ENCODE data around the gene ST8SIA5. TPM values are rescaled to one million over a fixed set of nuclear protein-coding genes. Genes with fewer than 3 reads are reported as not detected.
A peak's percentile ranks its signal among the peaks of the same experiment; 100 is the strongest.

ST8SIA5 gene
- total RNA-seq, 1 experiment from 2014 or later = not detected

DNA sequence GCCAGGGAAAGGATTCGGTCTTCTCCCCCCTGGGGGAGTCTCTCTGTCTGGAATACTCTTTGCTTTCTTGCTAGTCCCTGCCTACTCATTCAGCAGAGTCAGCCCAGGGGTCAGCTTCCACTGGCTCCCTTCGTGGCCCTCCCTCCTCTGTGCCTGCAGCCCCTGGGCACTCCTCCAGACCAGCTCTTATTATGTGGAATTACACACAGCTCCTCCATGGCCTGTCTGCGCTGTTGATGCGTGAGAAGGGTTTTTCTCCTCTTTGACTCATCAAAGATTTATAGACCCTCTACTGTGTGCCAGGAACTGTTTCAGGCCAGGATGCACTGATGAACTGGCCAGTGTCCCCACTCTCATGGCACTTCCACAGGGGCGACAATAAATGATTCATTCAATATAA is 44.4 kb downstream of the ST8SIA5 start:
- DNase-seq (ENCODE audit: low read depth) = peak; percentile 62

- DNase-seq (ENCODE audit: low read depth) = no peak
These were observed 45.4 kb downstream of the ST8SIA5 start for GRCh38 chr18:46711444-46711863.

- DNase-seq (ENCODE audit: low read depth) = peak; percentile 44
These were observed 49.9 kb downstream of the ST8SIA5 start for GRCh38 chr18:46706968-46707367.

- no peak for DNase-seq (ENCODE audit: low read depth)
These were observed 51.3 kb downstream of the ST8SIA5 start for GRCh38 chr18:46705521-46705920.

- no peak for DNase-seq (ENCODE audit: low read depth)
These were observed 52.0 kb downstream of the ST8SIA5 start for GRCh38 chr18:46704816-46705215.

GRCh38 chr18:46704189-46704588 is 52.7 kb downstream of the ST8SIA5 start:
- no peak for DNase-seq (ENCODE audit: low read depth)

- no peak for DNase-seq (ENCODE audit: low read depth)
These were observed 54.4 kb downstream of the ST8SIA5 start for GRCh38 chr18:46702471-46702870.

GRCh38 chr18:46700066-46700824 is 56.6 kb downstream of the ST8SIA5 start:
- no peak for DNase-seq (ENCODE audit: low read depth)

GRCh38 chr18:46696702-46697101 is 60.2 kb downstream of the ST8SIA5 start:
- no peak for DNase-seq (ENCODE audit: low read depth)

- no peak for DNase-seq (ENCODE audit: low read depth)
These were observed 60.6 kb downstream of the ST8SIA5 start for GRCh38 chr18:46696268-46696667.

- DNase-seq (ENCODE audit: low read depth) = no peak
These were observed 62.9 kb downstream of the ST8SIA5 start for GRCh38 chr18:46693996-46694395.

GRCh38 chr18:46688853-46689525 is 67.9 kb downstream of the ST8SIA5 start:
- DNase-seq (ENCODE audit: low read depth) = no peak

DNA sequence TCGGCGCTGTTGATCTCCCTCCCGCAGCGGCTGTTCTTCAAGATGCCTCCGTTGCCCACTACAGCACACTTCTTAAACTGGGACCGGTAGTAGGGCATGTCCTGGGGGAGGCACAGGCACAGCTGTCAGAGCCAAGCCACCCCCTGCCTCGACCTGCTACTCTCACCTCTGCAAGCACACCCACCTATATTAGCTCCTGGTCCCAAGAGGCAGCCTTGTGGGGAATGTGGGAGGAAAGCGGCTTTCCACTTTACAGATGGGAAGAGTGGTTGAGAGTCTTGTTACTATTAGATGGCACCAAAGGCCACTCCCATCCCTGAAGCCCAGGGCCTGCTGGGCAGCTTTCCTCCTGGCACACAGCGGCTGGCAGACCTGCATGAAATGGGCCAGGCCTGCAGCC is 70.7 kb downstream of the ST8SIA5 start:
- DNase-seq (ENCODE audit: low read depth) = no peak

DNA sequence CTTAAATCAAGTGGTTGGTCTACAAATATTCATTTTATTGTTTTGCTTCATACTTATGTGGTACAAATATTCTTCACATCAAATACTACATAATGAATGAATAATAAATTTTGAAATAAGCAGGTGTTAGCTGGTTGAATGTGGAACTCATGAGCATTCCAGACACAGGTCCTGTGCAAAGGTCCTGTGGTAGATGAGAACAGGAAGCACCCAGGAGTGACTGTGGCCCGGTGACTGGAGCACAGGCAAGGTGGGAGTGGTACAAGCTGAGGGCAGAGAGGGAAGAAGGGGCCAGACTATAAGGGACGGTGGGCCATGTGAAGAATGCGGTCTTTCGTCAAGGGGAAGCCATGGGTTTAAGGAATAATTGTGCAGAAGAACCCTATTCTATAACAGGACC is 73.6 kb downstream of the ST8SIA5 start:
- DNase-seq (ENCODE audit: low read depth) = no peak

- DNase-seq (ENCODE audit: low read depth) = no peak
These were observed 75.8 kb downstream of the ST8SIA5 start for GRCh38 chr18:46680784-46681695.

- DNase-seq (ENCODE audit: low read depth) = no peak
These were observed 76.8 kb downstream of the ST8SIA5 start for GRCh38 chr18:46679846-46680598.

DNA sequence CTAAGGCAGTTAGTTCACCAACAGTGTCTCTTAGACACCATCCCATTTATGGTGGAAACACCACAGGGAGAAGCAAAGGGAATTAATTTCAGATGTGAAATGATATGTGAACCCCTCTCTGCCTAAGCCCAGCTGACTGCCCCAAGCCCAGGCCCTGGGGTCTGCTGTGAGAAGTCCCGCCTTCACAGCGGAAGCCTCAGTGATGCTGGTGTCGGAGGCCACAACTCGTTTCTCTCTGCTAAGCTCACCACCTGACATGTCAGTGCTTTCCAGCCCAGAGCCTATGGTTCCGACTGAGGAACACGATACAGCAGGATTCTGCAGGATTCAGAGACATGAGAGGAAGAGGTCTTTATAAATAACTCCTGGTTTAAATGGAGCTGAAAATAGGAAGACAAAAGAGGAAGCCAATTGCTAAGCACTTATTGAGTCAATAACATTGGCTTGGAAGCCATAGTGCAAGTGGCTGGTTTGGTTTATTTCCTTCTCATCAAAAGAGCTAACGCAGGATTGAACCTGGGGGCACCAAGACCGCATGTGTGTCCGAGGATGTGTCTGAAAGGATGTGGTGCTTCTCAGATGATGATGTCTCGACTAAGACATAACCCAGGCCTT is 78.0 kb downstream of the ST8SIA5 start:
- no peak for DNase-seq (ENCODE audit: low read depth)

GRCh38 chr18:46678041-46678440 is 78.8 kb downstream of the ST8SIA5 start:
- DNase-seq (ENCODE audit: low read depth) = no peak

GRCh38 chr18:46677611-46678010 is 79.2 kb downstream of the ST8SIA5 start:
- peak; percentile 18 for DNase-seq (ENCODE audit: low read depth)

GRCh38 chr18:46676182-46676835 is 80.5 kb downstream of the ST8SIA5 start:
- DNase-seq (ENCODE audit: low read depth) = peak; percentile 34
